Measurements from ENCODE around the gene PARVB.

PARVB gene

GRCh38 chr22:44196731-44197131 lies 172.6 kb downstream of the PARVB start:
- no peak for TF ChIP-seq CTCF (IDR thresholded peaks at IDR 0.05; ENCODE audit: low read depth, low read length)
- DNase-seq (ENCODE audit: low read depth, low spot score) = no peak
- no peak overlapping the region for H3K4me3 ChIP-seq (ENCODE audit: low read depth, low read length)
- in situ Hi-C loops (cut with HindIII; ENCODE audit: low sequenced_read_pairs) = no loop called here

- no peak overlapping the region for H3K4me3 ChIP-seq (ENCODE audit: low read depth, low read length)
- no peak for TF ChIP-seq CTCF (IDR thresholded peaks at IDR 0.05; ENCODE audit: low read depth, low read length)
- DNase-seq (ENCODE audit: low read depth, low spot score) = no peak
- in situ Hi-C loops (cut with HindIII; ENCODE audit: low sequenced_read_pairs) = no loop called here
These were observed 173.2 kb downstream of the PARVB start for GRCh38 chr22:44197271-44197670.

DNA sequence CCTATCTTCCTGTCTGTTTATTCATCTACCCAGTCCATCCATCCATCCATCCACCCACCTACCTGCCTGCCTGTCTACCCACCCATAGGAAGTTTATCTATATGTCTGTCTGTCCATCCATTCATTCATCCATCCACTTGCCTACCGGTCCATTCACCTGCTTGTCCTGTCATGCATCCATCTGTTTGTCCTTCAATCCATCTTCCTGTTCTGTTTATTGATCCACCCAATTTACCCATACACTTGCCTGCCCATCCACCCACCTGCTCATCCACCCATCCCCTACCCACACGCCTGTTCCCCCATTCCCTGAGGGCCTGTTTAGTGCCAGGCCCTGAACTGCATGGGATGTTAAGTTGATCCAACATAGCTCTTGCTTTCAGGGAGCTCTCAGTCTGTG lies 175.1 kb downstream of the PARVB start:
- in situ Hi-C loops (cut with HindIII; ENCODE audit: low sequenced_read_pairs) = no loop called here
- TF ChIP-seq CTCF (IDR thresholded peaks at IDR 0.05; ENCODE audit: low read depth, low read length) = no peak
- DNase-seq (ENCODE audit: low read depth, low spot score) = no peak
- H3K4me3 ChIP-seq (ENCODE audit: low read depth, low read length) = no peak overlapping the region

- DNase-seq (ENCODE audit: low read depth, low spot score) = no peak
- TF ChIP-seq CTCF (IDR thresholded peaks at IDR 0.05; ENCODE audit: low read depth, low read length) = no peak
- no peak overlapping the region for H3K4me3 ChIP-seq (ENCODE audit: low read depth, low read length)
- in situ Hi-C loops (cut with HindIII; ENCODE audit: low sequenced_read_pairs) = no loop called here
These were observed 175.8 kb downstream of the PARVB start for GRCh38 chr22:44199866-44200265.

DNA sequence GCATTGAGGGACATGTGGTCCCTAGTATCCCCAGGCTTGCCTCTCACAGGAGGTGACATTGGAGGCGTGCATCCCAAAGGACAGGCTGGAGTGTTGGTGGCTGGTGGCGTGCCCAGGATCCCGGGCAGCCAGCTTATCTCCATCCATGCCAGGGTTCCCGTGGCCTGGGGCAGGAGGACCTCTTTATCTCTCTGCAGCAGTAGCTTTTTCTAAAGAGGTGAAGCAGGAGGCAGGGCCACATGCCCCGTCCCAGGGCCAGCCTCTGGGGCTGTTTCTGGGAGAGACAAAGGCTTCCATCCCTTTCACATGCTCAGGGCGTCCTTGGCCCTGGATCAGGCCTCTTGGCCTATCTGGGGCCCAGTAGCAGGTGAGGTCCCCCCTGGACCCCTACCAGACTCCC lies 176.3 kb downstream of the PARVB start:
- no peak for TF ChIP-seq CTCF (IDR thresholded peaks at IDR 0.05; ENCODE audit: low read depth, low read length)
- H3K4me3 ChIP-seq (ENCODE audit: low read depth, low read length) = no peak overlapping the region
- in situ Hi-C loops (cut with HindIII; ENCODE audit: low sequenced_read_pairs) = no loop called here
- no peak for DNase-seq (ENCODE audit: low read depth, low spot score)

- no peak for DNase-seq (ENCODE audit: low read depth, low spot score)
- TF ChIP-seq CTCF (IDR thresholded peaks at IDR 0.05; ENCODE audit: low read depth, low read length) = no peak
- in situ Hi-C loops (cut with HindIII; ENCODE audit: low sequenced_read_pairs) = no loop called here
- no peak overlapping the region for H3K4me3 ChIP-seq (ENCODE audit: low read depth, low read length)
These were observed 176.9 kb downstream of the PARVB start for GRCh38 chr22:44200855-44201550.

Measured in astrocyte of the spinal cord (primary cell).